NCI-H2171 (cell line): ENCODE results near the gene KRTAP5-4.
"Not testable (repeated sequence)": the region's sequence is repeated elsewhere in the genome, so short reads cannot be mapped to it uniquely, and the experiment has no call there.

Source experiments
- DNase-seq: peaks from one replicate; lab custom pipeline; 2025; lab: John Stamatoyannopoulos, UW

The KRTAP5-4 gene

DNA sequence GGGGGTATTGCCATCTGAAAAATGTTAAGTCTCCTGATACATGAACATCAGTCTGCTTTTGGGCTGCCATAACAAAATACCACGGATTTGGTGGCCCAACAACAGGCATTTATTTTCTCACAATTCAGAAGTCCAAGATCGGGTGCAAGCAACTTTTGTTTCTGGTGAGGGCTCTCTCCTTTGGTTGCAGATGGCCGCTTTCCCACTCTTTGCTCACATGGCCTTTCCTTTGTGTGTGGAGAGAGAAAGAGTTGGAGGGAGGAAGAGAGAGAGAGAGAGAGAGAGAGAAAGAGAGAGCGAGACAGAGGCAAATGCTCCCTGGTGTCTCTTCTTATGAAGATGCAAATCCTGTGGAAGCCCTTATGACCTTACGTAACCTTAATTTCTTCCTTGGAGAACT is 21.3 kb downstream of the KRTAP5-4 start:
- no peak for DNase-seq

DNA sequence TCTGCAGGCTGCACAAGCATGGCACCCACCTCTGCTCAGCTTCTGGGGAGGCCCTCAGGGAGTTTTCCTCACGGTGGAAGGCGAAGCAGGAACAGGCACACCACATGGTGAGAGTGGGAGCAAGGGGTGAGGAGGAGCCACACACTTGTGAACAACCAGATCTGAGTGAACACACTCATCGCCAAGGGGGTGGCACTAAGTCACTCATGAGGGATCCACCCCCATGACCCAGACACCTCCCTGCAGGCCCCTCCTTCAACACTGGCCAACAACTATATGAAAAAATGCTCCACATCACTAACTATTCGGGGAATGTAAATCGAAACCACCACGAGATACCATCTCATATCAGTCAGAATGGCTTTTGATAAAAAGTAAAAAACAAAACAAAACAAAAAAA is 23.1 kb downstream of the KRTAP5-4 start:
- DNase-seq, result no peak

DNA sequence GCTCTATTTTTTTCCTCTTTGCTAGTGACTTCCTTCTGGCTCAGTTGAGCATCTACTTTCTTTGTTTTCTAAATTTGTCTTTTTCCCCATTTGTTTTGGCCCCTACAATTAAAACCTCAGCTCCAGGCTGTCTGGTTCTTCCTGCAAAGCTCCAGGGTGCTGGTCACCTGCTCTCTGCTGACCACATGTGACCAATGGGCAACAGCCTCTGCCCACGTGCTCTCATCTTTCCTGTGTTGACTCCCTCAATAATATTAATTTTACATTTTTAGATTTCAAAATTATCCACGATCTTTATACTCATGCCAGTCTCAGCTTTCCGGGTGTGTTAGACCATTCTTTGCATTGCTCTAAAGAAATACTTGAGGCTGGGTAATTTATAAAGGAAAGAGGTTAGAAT is 23.5 kb downstream of the KRTAP5-4 start:
- not testable (repeated sequence) for DNase-seq

DNA sequence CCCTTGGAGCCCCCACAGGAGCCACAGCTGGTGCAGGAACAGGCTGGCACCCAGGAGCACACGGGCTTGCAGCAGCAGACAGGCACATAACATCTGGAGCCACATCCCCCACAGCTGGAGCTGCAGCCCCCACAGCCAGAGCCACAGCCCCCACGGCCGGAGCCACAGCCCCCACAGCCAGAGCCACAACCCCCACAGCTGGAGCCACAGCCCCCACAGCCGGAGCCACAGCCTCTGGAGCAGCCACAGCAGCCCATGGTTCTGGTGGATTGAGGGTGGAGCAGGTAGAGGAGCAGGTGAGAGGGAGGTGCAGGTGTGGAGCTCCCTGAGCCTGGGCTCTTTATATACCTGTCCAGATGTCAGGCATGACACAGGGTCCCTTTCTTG is 24.0 kb downstream of the KRTAP5-4 start, which contains the start of gene KRTAP5-2:
Gene KRTAP5-2 (minus strand): TSS at position 301 of the 387 bp plus-strand sequence. CDS start 44 bp downstream, at position 257.
- DNase-seq, result no peak

DNA sequence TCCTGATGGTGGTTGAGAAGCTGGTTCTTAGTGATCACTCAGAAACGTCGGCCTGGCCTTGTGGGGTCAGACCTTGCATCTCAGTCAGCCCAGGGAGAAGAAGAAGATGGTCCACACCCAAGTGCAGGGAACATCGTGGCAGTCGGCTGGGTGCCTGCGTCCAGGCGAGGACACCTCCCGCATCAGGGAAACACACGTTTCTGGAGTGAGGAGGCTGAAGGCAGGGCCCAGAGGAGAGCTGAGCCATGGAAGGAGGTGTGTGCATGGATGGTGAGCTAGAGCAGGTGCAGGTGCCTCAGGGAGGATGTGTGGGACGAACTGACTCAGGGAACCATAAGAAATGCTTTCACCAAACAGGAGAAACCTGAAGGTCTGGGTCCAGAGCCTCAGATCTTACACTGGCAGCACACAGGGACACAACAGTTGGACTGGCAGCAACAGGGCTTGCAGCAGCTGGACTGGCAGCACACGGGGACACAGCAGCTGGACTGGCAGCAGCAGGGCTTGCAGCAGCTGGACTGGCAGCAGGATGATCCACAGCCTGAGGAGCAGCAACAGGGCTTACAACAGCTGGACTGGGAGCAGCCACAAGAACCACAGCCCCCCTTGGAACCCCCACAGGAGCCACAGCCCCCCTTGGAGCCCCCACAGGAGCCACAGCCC is 24.5 kb downstream of the KRTAP5-4 start:
- no peak for DNase-seq

DNA sequence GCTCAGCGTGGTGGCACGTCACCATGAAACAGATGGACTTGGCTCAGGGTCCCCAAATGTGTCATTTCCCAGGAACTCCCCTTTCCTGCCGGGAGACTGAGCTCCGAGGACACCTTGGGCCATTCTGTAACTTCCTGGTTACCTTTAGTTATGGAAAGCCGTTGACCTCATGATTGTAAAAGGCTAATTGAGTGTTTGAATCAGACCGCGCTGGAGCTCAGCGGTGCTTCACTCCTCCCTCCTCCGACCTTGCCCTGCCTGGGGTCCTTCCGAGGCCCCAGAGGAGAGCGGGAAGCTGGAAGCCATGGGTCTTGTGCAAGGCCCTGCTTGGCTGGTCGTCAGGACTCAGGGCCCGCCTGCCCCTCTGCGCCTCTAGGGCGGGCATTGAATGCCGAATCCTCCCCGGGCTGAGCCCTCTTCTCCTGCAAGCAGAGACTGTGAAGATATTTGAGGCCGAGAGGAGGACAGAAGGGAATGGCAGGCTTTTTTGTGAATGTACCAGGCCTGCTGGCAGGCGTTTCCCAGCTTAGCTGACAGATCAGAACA is 25.3 kb downstream of the KRTAP5-4 start:
- not testable (repeated sequence) for DNase-seq

DNA sequence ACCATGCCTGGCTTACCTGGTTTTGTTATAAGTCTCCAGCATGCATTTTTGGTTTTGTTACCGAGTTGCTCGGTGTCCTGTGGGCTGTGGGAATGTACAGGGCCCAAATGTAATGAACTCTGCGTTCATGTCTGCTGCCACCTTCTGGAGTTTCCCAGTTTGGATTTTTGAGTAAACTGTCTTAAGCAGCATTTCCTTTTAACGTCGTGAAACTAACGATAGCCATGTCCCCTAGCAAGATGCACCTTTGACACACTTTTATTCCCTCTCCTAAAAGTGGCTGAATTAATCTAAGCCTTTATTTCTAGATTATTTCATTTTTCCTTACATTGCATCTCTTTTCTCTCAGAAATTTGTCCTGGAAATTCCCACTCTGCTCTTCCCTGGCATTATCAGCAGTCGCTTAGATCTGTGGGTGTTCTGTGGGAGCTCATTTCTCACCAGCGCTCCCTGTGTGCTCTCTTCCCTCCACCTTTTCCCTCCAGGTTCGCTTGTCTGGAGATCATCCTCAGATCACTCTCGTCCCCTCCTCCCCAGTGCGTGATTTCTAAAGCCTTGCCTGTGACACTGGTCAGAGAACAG is 25.9 kb downstream of the KRTAP5-4 start:
- not testable (repeated sequence) for DNase-seq

DNA sequence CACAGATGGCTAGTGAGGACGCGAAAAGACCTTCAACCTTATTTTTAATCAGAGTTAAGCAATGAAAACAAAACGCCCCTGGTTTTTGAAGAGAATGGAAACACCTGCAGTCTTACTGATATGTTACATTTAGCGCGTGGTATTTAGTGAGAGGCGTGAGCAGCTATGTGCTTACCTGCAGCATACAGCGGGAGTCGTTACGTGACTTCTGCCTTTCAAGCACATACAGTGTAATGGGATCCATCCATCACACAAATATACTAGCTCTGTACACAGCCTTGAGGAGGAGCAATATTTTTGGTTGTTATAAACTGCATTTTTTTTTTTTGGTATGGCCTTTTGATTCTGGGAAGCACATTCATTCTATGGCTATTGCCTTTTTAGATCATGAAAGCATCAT is 29.3 kb downstream of the KRTAP5-4 start:
- no peak for DNase-seq

DNA sequence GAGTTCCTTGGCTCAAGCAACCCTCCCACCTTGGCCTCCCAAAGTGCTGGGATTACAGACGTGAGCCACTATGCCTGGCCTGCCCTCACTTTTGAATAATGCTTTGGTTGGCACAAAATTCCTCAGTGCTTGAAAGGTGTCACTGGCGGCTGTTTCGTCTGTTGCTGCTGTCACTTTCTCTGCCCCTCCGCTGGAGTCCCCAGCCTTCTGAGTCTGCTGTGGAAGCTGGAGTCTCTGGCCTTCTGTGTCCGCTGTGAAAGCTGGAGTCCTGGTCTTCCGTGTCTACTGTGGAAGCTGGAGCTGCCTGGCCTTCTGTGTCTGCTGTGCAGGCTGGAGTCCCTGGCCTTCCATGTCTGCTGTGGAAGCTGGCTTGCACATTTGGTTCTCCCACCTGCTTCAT is 31.9 kb downstream of the KRTAP5-4 start:
- no peak for DNase-seq

DNA sequence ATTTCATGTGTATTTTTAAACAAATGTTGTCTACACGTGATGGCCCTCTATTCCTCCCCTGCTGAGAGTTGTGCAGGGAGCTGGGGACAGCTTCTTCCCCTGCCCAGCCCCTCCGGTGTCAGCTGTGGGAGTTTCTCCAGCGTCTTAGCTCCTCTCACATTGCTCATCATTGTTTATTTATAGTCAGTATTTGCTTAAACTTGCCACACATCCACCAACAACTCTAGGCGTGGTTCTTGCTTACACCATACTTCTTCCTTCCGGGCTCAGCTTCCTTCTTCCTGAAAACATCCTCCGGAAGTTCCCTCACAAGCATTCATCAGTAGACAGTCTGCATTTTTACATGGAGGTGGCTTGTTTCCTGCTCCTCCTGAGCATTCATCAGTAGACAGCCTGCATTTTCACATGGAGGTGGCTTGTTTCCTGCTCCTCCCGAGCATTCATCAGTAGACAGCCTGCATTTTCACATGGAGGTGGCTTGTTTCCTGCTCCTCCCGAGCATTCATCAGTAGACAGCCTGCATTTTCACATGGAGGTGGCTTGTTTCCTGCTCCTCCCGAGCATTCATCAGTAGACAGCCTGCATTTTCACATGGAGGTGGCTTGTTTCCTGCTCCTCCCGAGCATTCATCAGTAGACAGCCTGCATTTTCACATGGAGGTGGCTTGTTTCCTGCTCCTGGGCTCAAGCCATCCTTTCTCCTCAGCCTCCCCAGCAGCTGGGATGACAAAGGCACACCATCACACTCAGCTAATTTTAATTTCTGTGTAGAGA is 32.6 kb downstream of the KRTAP5-4 start:
- DNase-seq, result not testable (repeated sequence)

DNA sequence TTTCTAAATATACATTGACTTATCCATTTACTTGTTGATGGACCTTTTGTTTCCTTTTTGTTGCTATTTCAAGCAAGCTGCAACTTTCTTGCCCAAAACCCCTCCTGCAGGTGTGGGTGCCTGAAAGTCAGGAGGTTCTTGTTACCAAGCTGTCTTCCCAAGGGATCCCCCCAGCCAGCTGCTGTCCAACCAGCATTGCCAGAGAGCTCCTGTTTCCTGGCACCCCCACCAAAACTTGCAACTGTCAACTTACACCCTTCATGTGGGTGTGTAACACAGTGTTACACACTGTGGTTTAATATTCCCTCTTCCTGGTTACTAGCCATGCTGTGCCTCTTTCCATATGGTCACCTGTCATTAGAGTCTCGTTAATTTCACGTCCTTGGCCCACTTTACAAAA is 35.2 kb downstream of the KRTAP5-4 start:
- DNase-seq, result peak; percentile 69

DNA sequence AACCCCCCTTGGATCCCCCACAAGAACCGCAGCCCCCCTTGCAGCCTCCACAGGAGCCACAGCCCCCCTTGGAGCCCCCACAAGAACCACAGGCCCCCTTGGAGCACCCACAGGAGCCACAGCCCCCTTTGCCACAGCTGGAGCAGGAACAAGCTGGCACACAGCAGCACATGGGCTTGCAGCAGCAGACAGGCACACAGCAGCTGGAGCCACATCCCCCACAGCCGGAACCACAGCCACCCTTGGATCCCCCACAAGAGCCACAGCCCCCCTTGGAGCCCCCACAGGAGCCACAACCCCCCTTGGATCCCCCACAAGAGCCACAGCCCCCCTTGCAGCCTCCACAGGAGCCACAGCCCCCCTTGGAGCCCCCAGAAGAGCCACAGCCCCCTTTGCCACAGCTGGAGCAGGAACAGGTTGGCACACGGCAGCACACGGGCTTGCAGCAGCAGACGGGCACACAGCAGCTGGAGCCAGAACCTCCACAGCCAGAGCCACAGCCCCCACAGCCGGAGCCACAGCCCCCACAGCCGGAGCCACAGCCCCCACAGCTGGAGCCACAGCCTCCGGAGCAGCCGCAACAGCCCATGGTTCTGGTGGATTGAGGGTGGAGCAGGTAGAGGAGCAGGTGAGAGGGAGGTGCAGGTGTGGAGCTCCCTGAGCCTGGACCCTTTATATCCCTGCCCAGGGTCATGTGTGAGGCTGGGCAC is 37.1 kb downstream of the KRTAP5-4 start, which contains the start of gene KRTAP5-1:
Gene KRTAP5-1 (minus strand): TSS at position 623 of the 710 bp plus-strand sequence. CDS start 34 bp downstream, at position 589.
- DNase-seq, result not testable (repeated sequence)

DNA sequence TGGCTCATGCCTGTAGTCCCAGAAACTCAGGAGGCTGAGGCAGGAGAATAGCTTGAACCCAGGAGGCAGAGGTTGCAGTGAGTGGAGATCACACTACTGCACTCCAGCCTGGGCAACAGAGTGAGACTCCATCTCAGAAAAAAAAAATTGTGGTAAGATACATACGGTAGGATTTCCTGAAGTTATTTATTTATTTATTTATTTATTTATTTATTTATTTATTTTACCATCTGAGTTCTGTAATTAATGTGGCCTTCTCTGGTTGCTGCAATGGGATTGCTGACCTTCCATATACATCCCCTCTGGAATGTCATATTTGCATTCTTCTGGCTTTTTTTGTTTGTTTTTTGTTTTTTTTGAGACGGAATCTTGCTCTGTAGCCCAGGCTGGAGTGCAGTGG is 39.0 kb downstream of the KRTAP5-4 start:
- not testable (repeated sequence) for DNase-seq

DNA sequence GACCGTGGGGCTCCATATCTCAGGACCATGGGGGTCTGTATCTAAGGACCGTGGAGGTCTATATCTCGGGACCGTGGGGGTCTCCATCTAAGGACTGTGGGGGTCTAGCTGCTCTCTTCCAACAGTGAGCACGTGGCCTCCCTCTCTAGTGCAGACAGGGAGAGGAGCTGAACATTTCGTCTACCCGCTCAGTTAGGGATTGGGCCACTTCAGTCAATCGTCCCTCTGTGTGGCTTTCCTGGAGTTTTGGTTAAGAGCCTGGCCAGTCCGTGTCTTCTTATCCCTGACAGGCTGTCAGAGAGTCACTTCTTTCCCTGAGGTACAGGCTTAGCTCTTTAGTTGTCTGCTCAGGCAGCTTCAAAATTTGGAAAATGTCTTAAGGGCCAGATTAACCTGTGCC is 40.0 kb downstream of the KRTAP5-4 start:
- DNase-seq, result no peak

DNA sequence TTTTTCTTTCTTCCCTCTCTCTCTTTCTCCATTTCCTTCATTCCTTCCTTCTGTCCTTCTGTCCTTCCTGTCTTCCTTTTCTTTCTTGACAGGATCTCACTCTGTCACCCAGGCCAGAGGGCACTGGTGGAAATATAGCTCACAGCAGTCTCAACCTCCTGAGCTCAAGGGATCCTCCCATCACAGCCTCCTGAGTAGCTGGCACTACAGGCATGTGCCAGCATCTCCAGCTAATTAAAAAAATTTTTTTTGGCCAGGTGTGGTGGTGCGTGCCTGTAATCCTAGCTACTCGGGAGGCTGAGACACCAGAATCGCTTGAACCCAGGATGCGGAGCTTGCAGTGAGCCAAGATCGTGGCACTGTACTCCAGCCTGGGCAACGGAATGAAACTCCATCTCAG is 45.1 kb downstream of the KRTAP5-4 start:
- no peak for DNase-seq

DNA sequence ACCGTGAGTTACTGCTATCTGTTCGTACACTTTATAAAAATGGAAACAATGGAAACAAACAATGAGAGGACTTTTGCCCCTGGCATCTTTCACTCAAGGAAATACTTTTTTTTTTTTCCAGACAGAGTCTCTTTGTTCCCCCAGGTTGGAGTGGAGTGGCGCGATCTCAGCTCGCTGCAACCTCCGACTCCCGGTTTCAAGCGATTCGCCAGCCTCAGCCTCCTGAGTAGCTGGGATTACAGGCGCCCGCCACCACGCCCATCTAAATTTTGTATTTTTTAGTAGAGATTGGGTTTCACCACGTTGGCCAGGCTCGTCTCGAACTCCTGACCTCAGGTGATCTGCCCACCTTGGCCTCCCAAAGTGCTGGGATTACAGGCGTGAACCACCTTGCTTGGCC is 46.2 kb downstream of the KRTAP5-4 start:
- not testable (repeated sequence) for DNase-seq

DNA sequence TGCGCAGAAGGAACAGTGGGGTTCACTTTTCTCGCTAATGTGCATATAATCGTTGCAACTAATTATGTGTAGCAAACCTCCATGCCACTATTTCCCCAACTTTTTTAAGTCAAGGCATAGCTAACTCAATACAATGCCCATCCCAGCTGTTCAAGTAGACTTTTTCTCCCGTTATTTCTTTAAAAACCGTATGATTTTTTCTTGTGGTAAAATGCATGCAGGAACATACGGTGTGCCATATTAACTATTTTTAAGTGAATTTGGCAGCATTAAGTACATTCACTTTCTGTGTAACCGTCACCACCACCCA is 47.0 kb downstream of the KRTAP5-4 start:
- DNase-seq, result no peak

DNA sequence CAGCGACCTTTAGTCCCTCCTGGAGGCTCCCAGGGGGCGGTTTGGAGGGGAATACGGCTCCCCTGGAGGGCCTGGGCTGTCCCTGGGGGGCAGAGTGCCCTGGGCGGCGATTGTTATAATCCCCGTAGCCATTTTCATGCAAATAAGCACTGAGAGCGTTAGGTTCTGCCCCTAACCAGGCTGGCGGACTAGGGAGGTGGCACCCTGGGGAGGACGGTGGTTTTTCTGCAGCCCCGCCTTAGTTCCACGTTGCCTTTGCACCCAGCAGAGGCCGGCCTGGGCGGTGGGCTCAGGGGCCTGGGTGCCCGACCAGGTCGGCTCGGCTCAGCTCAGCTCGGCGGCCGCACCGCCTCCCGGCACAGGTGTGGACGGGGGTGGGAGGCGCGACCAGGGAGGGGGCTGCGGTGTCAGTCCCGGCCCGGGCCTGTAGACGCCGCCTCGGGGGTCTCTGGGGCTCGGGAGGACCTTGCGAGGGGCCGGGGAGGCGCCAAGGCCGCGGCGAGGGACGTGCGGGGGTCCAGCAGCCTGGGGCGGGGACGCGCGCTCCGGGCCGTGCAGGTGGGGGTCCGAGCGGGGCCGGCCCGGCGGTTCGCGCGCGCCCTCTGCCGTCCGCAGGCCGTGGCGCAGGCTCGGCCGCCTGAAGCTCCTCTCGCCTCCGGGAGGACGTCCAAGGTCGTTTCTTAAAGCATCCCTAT is 47.6 kb downstream of the KRTAP5-4 start:
- DNase-seq, result no peak

DNA sequence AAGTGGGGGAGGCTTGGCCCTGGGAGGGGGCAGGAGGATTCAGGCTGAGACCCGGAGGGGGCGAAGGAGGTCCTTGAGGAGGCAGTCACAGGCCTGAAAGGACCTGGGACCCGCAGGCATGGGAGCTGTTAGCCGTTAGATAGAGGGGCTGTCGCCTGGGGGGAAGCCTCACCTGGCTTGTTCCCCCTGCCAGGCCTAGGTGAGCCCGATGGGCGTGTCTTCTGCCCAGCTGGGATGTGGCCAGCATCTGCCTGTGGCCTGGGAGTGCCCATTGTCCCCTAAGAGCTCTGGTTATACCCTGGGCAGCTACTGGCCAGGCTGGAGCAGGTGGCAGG is 48.1 kb downstream of the KRTAP5-4 start:
- no peak for DNase-seq

DNA sequence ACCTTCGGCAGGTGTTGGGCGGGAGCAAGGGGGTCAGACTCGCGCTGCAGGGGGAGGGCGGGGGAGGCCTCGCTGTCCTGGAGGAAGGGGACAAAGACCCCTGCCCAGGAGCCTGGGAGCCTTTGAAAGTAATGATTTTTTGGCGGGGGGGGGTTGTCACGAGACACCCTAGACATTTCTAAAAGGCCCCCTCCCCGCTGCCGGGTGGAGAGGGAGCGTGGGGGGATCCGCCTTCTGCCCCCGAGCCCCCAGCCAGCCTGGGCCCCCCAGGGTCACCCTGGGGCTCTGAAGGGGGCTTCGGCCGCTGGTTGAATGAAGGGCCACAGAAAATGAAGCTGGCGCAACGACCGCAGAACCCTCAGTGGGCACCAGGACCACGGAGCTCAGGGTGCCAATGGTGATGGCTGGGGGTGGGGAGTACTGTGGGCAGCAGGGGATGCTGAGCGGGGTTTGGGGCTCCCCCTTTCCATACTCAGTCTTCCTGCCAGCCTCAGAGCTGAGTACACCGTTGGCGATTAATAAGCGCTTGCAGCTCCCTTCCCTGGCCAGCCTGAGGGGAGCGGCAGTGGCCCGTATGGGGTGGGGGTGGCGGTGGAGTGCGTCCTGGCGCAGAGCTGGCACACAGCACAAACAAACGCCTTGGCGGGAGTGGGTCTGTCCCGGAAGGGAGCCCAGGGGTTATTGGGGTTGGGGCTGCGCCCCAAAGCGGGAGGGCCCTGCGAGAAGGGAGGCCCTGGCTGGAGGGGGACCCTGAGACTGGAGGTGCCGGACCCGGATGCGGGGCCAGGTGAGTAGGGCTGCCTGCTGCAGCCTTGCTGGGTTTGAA is 48.6 kb downstream of the KRTAP5-4 start:
- no peak for DNase-seq
